ENCODE data around the gene SIRT3.

GRCh38 chr11:216081-216974 is 19.8 kb downstream of the SIRT3 start:
- TF ChIP-seq CTCF (conservative IDR thresholded peaks at IDR 0.05; ENCODE audit: low read depth, low read length), result no peak
- no peak for TF ChIP-seq POLR2A (IDR thresholded peaks at IDR 0.05; ENCODE audit: low read depth, low read length)
- TF ChIP-seq SMC3 (IDR thresholded peaks at IDR 0.05; ENCODE audit: low read depth, low read length), result no peak
- TF ChIP-seq FOS (IDR thresholded peaks at IDR 0.05; ENCODE audit: low read depth, low read length), result no peak

All from IMR-90 (cell line).